HL-60 (cell line): Measurements from ENCODE around the gene GAGE12E.
"Not testable (repeated sequence)": the region's sequence is repeated elsewhere in the genome, so short reads cannot be mapped to it uniquely, and the experiment has no call there.

ENCODE experiments used
- DNase-seq, 2 experiments: peaks; one replicate each; pipeline ENCODE4 v3.0.0-alpha.2; 2010 to 2020; ENCODE audit warnings: low read depth in 1 of 2, low spot score in 1 of 2
- H3K27ac ChIP-seq: fragments of 250-450 bp; sonication (Bioruptor Pico); replicated peaks from 2 replicates; pipeline ENCODE4 v1.5.1; 2020; ENCODE audit warnings: mild to moderate bottlenecking, moderate library complexity
- H3K27me3 ChIP-seq: fragments of 250-450 bp; sonication (Bioruptor Pico); 2 replicates; pipeline ENCODE4 v1.5.1; 2021; ENCODE audit warnings: mild to moderate bottlenecking, moderate library complexity; ENCODE audit not compliant: insufficient read depth, poor library complexity, severe bottlenecking
- H3K4me3 ChIP-seq: replicated peaks from 2 replicates; pipeline ENCODE4 v1.5.1; 2011; ENCODE audit warnings: mild to moderate bottlenecking, control low read depth, low read length; ENCODE audit not compliant: insufficient read depth
- long read RNA-seq: library from polyadenylated mRNA; unstranded; transcript quantifications from one replicate; pipeline ENCODE4 v2.0.0, GENCODE V29; 2020

The GAGE12E gene
- long read RNA-seq: 0 reads

DNA sequence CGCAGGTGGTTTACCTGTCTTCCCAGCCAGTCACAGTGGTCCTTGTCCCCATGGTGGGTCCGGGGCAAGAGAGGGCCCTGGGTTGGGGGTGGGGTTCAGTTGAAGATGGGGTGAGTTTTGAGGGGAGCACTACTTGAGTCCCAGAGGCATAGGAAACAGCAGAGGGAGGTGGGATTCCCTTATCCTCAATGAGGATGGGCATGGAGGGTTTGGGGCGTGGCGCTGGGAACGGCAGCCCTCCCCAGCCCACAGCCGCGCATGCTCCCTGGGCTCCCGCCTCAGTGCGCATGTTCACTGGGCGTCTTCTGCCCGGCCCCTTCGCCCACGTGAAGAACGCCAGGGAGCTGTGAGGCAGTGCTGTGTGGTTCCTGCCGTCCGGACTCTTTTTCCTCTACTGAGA, at the start of gene GAGE12E:
GAGE12E (plus strand) TSS at position 301 of the 400 bp plus-strand sequence. CDS start 1,155 bp downstream, outside the sequence.
- not testable (repeated sequence) for H3K4me3 ChIP-seq, DNase-seq, H3K27ac ChIP-seq, H3K27me3 ChIP-seq

GRCh38 chrX:49531877-49532276, 19.2 kb upstream of the GAGE12E start, which contains the start of gene GAGE12C:
Gene GAGE12C (plus strand): TSS chrX:49532177. CDS start chrX:49533332, 1,155 bp downstream.
- H3K27ac ChIP-seq, H3K27me3 ChIP-seq, DNase-seq, H3K4me3 ChIP-seq: not testable (repeated sequence)

- DNase-seq, H3K4me3 ChIP-seq, H3K27ac ChIP-seq, H3K27me3 ChIP-seq: not testable (repeated sequence)
Observed at GRCh38 chrX:49541433-49541832, 9.7 kb upstream of the GAGE12E start, which contains the start of gene GAGE12D. Gene GAGE12D (plus strand): TSS chrX:49541733. CDS start chrX:49542888, 1,155 bp downstream.

- not testable (repeated sequence) for H3K27ac ChIP-seq, H3K4me3 ChIP-seq, H3K27me3 ChIP-seq, DNase-seq
Observed at GRCh38 chrX:49560542-49560941, 9.5 kb downstream of the GAGE12E start, which contains the start of gene GAGE12F. Gene GAGE12F (plus strand): TSS chrX:49560842. CDS start chrX:49561997, 1,155 bp downstream.

DNA sequence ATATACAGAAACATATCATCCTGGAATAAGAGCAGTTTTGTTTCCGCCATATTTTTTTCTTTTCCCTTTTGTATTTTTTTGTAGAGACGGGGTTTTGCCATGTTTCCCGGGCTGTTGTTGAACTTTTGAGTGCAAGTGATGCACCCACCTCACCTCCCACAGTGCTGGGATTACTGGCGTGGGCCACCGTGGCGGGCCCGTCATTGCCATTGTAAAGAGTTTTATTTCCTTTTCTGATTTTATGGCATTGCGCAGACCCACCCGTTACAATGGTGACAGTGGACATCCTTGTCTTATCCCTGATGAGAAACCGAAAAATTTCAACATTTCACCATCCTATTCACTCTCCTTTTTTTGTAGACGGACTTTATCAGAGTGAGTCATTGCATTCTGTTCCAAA, 17.6 kb downstream of the GAGE12E start:
- not testable (repeated sequence) for DNase-seq, H3K27ac ChIP-seq, H3K27me3 ChIP-seq, H3K4me3 ChIP-seq

GRCh38 chrX:49569152-49569551, 18.1 kb downstream of the GAGE12E start:
- H3K4me3 ChIP-seq, DNase-seq, H3K27ac ChIP-seq, H3K27me3 ChIP-seq: not testable (repeated sequence)

DNA sequence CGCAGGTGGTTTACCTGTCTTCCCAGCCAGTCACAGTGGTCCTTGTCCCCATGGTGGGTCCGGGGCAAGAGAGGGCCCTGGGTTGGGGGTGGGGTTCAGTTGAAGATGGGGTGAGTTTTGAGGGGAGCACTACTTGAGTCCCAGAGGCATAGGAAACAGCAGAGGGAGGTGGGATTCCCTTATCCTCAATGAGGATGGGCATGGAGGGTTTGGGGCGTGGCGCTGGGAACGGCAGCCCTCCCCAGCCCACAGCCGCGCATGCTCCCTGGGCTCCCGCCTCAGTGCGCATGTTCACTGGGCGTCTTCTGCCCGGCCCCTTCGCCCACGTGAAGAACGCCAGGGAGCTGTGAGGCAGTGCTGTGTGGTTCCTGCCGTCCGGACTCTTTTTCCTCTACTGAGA, 19.0 kb downstream of the GAGE12E start, which contains the start of gene GAGE12G:
GAGE12G (plus strand) TSS at position 301 of the 400 bp plus-strand sequence. CDS start 1,155 bp downstream, outside the sequence.
- H3K4me3 ChIP-seq, H3K27me3 ChIP-seq, H3K27ac ChIP-seq, DNase-seq: not testable (repeated sequence)

DNA sequence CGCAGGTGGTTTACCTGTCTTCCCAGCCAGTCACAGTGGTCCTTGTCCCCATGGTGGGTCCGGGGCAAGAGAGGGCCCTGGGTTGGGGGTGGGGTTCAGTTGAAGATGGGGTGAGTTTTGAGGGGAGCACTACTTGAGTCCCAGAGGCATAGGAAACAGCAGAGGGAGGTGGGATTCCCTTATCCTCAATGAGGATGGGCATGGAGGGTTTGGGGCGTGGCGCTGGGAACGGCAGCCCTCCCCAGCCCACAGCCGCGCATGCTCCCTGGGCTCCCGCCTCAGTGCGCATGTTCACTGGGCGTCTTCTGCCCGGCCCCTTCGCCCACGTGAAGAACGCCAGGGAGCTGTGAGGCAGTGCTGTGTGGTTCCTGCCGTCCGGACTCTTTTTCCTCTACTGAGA, 28.6 kb downstream of the GAGE12E start, which contains the start of gene GAGE12H:
GAGE12H (plus strand) TSS at position 301 of the 400 bp plus-strand sequence. CDS start 1,155 bp downstream, outside the sequence.
- not testable (repeated sequence) for H3K27ac ChIP-seq, DNase-seq, H3K4me3 ChIP-seq, H3K27me3 ChIP-seq

DNA sequence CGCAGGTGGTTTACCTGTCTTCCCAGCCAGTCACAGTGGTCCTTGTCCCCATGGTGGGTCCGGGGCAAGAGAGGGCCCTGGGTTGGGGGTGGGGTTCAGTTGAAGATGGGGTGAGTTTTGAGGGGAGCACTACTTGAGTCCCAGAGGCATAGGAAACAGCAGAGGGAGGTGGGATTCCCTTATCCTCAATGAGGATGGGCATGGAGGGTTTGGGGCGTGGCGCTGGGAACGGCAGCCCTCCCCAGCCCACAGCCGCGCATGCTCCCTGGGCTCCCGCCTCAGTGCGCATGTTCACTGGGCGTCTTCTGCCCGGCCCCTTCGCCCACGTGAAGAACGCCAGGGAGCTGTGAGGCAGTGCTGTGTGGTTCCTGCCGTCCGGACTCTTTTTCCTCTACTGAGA, 38.1 kb downstream of the GAGE12E start, which contains the start of gene GAGE2A:
GAGE2A (plus strand) TSS at position 301 of the 400 bp plus-strand sequence. CDS start 1,155 bp downstream, outside the sequence.
- not testable (repeated sequence) for H3K4me3 ChIP-seq, DNase-seq, H3K27me3 ChIP-seq, H3K27ac ChIP-seq

DNA sequence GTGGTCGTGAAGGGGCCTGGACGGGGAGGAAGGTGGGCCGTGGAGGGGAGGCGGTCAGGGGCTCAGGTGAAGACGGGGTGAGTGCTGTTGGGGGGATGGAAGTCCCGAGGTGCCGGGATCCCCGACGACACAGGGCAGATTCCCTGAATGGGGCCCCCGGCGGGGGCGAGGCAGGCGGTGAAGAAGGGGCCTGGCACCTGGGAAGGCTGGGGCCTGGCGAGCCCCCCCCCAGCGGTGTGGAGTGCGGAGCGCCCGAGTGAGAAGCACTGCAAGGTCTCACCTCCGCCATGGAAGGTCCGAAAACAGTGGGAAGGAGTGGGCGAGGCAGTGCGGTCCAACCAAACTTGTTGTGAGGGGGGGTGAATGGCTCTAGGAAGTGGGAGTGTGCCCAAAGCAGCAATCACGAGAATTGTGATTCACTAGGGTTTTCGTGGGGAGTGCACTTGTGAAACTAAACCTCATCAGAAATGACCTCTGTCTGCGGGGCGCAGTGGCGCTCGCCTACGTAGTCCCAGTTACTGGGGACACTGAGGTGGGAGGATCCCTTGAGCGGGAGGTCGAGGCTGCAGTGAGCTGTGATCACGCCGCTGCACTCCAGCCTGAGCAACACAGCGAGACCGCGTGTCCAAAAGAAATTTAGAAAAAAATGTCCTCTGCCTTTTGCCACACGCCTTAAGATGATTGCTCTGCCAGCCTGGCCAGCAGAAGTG, 38.8 kb downstream of the GAGE12E start:
- not testable (repeated sequence) for H3K27me3 ChIP-seq, H3K4me3 ChIP-seq, H3K27ac ChIP-seq
- DNase-seq: peak in 1 of 2 experiments; percentile 23

GRCh38 chrX:49590488-49590887, 39.4 kb downstream of the GAGE12E start:
- DNase-seq, H3K27me3 ChIP-seq, H3K27ac ChIP-seq, H3K4me3 ChIP-seq: not testable (repeated sequence)

- not testable (repeated sequence) for H3K27ac ChIP-seq, H3K4me3 ChIP-seq, DNase-seq, H3K27me3 ChIP-seq
Observed at GRCh38 chrX:49598720-49599119, 47.6 kb downstream of the GAGE12E start, which contains the start of gene GAGE1. Gene GAGE1 (plus strand): TSS chrX:49599020. CDS start chrX:49600175, 1,155 bp downstream.
